SK-N-MC (cell line): ENCODE measurements around the gene MTG2.

ENCODE experiments used
- EZH2 ChIP-seq: fragments of 200-600 bp; sonication (generic); IDR thresholded peaks from one replicate; pipeline ENCODE4 v1.6.1; 2017; ENCODE audit warnings: antibody characterized with exemption
- POLR2AphosphoS5 ChIP-seq: IDR thresholded peaks from 2 replicates; pipeline ENCODE4 v1.6.1; 2012; ENCODE audit warnings: mild to moderate bottlenecking, low read depth, low read length, borderline replicate concordance

DNA sequence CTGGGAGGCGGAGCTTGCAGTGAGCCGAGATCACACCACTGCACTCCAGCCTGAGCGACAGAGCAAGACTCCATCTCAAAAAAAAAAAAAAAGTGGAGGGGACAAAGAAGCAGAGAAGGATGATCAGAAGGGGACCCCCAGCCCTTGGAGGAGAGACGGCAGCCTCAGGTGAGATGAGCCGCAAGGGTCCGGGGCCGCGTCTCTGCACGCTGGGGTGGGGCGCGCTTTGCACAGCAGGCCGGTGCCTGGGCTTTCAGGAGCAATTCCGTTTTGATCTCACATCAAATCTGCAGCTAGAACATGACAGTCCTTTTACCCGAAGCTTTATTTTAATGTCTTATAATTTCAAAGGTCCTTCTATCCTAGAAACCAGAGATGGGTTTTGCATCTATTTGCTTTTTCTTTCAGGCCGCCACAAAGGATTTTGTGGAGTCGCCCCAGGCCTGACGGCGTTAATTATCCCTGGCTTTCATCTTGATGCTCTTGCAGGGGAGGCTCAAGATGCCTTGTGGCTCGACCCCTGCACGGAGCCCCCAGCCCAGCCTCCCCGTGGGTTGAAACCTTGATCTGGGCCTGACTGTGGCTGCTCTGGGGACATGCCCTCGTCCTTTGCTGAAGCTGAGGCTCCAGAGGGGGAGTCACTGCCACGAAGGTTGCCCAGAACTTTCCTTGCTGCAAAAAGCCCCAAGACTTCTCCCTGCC lies 20.0 kb downstream of the MTG2 start:
- no peak for TF ChIP-seq EZH2
- no peak for TF ChIP-seq POLR2AphosphoS5
